HuH-7 (cell line): ENCODE data around the gene JAM3.
A peak's percentile ranks its signal among the peaks of the same experiment; 100 is the strongest.

Experiments used
- DNase-seq: peaks from one replicate; pipeline ENCODE4 v3.0.0; 2011; ENCODE audit warnings: low spot score

Gene JAM3

DNA sequence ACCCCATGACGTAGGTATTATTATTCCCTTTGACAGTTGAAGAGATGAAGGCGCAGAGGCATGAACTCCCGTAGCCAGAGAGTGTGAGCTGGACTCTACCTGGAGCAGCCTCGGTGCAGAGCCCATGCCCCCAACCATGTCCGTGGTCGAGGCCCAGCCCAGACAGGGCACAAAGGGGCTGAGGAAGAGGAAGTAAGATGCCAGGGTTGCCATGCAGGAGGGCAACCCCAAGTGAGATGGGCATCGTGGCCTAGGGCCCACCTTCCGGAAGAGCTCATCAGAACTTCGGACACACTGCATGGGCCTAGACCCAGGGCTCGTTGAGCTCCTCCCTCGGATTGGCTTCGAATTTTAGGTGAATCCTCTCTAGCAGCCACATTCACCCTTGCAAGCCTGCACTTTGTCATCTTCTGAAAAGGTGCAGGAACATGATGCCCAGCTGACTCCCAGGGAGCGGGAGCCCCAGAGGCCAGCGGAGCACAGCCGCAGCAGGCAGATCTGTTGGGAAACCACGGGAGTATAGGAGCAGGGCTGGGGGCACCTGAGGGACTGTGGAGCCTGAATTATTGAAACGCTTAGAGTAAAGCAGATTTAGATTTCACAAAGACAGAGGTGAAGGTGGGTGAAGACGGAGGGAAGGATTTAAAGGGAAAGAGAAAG is 29.0 kb upstream of the JAM3 start:
- no peak for DNase-seq

- no peak for DNase-seq
Observed at GRCh38 chr11:134040386-134041302, 28.2 kb upstream of the JAM3 start.

DNA sequence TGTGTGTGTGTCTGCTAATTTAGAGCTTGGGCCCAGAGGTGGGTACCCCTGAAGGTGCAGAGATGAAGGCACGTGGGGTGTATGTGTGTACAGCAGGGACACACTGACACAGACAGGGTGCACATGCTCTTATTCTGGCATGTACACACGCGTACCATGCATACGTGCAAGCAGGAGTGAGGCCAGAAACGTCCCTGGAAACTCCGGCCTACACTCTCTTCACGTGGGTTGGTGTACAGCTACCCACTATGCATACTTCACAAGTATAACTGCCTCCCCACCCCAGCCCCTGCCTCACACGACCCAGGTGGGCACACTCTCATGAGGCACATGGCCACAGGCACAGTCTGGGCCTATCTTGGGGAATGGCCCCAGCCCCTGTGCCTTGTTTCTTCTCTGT is 27.5 kb upstream of the JAM3 start:
- no peak for DNase-seq

DNA sequence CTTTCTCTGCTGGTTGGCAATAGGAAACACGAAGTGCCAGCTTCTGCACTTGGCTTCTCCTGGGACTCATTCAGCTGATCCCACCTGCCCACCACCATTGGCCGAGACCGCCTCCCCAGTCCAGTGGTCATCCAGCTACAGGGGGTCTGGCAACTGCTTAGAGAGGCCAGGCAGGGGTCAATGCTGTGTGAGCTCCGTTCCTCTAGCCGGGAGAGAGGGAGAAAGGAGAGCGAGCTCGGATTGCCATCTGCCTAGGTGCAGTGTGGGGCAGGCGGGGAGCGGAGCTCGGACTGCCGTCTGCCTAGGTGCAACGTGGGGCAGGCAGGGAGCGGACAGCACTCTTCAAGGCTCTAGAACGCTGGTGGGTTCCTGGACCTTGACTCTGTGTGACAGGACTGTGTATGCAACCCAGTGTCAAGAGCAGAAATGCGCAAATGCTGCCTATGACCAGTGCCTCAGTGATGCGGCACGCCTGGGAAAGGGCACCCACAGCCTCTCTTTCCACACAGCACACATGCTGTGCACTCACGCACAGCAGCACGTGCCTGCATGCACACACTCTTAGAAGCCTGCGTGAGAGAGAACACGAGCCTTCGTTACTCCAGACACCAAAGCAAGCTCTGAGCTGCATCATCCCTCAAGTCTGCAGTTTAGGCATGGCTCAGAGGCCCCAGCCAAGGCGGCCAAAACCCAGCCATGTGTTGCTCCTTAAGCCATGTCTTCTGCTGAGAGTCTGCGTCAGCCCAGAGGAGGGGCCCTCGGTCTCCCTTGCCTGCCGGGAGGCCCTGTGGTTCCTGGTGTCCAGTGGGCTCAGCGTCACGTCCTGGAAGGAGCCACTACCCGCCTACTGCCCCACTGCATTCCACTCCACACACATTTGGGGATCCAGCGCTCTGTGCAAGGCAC is 26.8 kb upstream of the JAM3 start:
- no peak for DNase-seq

DNA sequence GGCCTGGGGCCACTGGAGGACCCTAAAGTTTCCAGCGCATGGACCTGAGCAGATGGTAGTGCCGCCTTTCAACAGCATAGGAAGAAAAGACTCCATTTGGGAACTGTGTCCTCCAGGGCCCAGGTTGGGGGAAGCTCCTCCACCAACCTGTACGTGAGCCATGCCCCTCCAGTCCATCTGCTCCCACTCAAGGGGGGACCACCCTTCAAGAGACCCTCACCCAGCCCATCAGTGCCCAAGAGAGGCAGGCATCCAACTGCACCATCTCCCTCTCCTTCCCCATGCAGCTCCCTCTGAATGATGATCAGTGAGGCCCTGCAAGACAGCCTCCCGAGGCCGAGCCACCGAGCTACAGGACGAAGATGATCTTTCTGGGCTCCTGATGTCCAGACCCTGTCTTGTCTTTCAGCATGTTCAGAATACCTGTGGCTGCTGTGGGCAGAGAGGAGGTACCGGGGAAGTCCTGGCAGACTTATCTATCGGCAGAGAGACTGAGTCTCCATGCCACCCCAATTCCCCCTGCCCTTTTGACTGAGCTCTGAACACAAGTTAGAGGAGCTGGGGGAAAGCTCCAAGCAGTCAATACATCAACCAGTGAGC is 25.0 kb upstream of the JAM3 start:
- DNase-seq = no peak

DNA sequence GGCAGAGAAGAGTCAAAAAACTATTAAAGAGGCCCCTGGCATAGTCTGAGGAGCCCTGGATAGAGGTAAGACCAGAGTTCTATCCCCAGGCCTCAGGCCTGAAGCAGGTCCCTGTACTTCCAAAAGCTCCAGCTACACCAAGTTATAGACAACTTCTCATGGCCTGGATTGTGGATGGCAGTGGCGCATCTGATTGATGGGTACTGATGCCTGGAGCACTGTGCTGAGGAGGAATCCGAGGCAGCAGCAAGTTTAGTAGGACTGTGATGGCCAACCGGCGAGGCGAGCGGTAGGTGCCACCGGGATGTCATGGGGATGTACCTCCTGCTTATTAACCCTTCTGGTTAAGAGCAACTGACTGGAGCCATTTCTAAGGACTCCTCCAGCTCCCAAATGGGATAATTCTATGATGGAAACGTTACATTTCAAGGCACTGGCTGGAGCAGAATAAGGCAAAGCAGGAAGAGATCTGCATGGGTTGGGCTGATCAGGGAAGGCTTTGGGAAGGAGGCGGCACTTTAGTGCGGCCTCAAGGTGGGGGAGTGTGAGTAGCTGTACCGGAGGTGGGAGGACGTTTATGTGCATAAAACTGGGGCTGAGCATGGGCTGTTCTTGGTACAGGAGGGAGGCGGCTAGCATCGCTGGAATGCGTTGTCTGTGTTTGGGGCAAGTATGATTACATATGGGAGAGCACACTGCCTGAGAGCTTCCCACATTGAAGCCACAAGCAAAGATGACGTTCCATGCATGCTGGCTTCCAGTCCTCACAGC is 24.2 kb upstream of the JAM3 start:
- DNase-seq = no peak

DNA sequence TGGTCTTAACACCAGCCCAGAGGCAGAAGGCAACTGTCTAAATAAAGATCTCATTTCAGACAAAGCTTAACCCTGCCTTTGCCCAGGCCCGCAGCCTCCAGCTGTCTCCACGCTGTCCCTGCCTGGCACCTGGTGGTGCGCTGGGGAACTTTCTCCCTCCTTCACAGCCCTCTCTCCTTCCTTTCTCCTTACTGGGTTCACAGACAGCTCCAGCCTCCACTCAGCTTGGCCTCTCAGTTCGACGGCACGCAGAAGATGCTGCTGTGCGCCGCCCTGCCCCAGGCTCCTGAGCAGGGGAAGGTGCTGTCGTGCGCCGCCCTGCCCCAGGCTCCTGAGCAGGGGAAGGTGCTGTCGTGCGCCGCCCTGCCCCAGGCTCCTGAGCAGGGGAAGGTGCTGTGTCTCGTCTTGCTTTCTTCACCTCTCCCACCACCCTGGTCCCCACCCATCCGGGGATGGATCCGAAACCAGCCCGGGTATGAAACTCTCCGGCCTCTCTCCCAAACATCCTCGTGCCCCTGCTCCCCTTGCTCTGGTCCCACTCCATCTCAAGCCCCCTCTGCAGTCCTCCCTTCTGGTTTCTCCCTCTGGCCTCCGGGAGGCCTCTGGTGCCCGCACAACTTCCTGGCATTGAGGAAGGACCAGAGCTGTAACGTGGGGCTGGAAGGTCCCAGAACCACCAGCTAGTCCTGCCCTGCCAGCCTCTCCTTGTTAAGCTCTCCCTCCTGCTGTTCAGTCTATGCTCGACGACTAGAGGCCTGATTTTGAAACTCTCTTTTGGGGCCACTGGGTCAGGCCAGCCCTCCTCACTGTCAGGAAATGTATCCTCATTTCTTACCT is 22.9 kb upstream of the JAM3 start:
- DNase-seq = no peak

DNA sequence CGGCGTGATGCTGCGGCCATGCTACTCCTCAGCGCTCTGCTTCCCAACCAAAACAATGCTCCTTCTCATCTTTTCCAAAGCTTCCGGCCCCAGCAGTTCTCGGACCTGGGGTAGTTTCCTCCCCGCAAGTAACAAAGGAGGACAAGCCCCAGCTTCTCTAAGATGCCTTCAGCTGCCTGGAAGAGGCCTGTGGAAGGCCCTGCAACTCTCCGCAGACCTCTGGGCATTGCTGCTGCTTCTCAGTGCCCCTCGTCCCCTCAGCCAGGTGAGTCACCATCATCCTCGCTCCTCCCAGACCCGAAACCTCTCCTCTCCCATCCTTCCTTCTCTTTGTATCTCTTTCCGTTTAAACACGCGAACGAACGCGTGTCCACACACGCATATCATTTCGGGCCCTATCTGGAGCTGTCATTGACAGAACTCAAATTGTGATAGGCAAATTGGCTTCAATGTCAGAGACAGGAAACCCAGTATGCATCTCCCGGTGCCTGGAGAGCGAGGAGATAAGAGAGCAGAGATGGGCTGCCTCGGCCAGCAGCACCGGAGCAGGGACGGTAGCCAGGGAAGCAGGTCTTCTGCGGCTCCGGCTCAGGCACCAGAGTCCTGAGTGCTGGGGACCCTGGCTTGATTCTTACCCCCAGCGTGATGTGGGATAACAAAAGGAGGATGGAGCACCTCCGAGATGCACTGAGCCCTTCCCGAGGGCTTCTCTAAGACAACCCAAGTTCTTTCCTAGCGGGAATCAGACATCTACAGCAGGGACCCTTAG is 22.0 kb upstream of the JAM3 start:
- DNase-seq = no peak

- DNase-seq = no peak
Observed at GRCh38 chr11:134047586-134047999, 21.3 kb upstream of the JAM3 start.

DNA sequence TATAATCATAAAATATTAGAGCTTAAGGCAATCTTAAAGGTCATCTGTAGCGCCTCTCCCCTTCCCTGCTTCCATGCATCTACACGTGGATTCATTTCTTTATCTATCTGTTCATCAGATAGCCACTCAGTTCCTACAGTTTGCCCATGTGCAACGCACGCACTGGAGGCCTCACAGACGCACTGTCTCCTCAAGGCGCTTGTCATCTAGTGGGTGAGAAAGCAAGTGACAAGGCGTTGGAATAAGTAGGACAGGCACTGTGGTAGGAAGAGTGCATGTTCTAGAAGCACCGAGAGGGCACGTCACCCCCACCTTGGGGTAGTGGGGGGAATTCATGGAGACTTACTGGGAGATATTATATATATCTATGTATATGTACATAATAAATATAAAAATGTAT is 20.8 kb upstream of the JAM3 start:
- no peak for DNase-seq

- DNase-seq = no peak
Observed at GRCh38 chr11:134049303-134049702, 19.6 kb upstream of the JAM3 start.

GRCh38 chr11:134050541-134051383 is 18.1 kb upstream of the JAM3 start:
- peak; percentile 81 for DNase-seq

GRCh38 chr11:134052395-134052987 is 16.4 kb upstream of the JAM3 start:
- no peak for DNase-seq

DNA sequence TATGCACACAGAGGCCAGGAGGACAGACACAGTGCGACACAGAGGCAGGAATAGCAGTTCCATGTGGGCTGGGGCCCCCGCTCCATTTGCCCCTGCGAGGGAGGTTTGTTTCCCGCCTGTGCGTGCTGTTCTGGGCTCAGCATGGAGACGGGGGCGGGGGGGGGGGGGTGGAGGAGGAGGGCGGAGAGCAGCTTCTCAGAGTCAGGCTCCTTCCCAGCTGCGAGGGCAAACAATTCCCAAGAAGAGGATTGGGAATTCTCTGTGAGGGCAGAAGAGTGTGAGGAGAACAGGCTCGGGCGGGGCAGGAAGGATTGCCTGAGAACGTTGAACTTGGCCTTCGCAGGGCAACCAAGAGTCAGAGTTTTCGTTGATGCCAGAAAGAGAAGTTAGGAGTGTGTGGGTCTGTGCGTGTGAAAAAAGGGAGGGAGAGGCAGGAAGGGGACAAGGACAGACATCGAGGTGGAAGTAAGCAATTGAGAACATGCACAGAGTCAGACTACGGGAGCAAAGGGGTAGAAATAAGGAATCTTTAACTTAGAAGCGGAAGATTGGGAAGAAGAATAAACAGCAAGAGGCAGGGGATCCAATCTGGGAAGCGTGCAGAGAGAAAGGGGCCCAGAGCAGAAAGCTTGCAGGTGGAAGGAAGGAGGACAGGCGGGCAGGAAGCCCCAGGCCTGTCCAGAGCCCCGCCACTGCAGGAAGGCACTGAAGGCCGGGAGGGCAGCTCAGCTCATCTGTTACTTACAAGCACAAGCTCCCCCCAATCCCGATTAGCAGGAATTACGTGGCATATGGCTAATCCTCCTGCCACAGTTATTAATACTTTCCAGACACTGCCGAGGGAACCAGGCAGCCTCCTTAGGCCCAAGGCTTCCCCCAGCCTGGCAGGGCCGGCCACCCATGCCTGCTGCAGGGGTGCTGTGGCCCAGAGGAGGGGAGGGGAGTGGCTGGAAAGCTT is 15.6 kb upstream of the JAM3 start:
- DNase-seq = no peak

DNA sequence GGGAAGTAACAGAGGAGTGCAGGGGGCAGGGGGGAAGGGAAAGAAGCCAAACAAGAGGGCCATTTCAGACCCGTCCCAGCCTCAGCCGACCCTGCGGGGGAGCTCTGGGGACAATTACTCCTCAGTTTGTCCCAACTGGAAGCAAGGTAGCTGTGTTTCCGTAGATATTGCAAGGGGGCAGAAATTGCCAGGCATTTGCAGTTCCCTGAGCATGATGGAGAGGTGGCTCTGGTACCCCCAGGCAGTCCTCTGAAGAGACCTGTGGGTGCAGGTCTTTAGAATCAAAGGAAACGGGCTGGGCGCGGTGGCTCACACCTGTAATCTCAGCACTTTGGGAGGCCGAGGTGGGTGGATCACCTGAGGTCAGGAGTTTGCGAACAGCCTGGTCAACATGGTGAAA is 13.8 kb upstream of the JAM3 start:
- DNase-seq = no peak

- no peak for DNase-seq
Observed at GRCh38 chr11:134060316-134060715, 8.6 kb upstream of the JAM3 start.
